ENCODE data around the gene MSL1. TPM values are rescaled to one million over a fixed set of nuclear protein-coding genes. Genes with fewer than 3 reads are reported as not detected.
A peak's percentile ranks its signal among the peaks of the same experiment; 100 is the strongest.

The MSL1 gene
- total and polyA plus RNA-seq, 2 of the 13 experiments (the other 11 are each of a cell fraction or from before 2014, with no cell fraction given) = 63.8 to 88.5 TPM

DNA sequence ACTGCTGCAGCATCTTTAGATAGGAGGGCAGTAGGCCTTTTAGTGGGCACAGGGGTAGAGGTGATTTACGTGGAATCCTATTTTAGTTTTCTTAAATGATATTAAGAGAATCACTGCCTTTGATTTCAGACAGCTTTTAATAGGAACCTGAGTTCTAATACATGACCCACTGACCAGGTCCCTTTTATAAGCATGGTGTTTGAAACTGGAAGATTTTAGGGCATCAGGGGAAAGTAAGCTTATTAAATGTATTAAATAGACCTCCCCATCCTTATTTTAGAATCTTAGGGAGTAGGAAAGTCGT, 2.0 kb downstream of the MSL1 start (continued):
- peak; percentile 63; the same call in 1 of the 2 replicates for TF ChIP-seq ZNF17 (CRISPR knock-in tag; IDR thresholded peaks at IDR 0.05)
- TF ChIP-seq, protein P1, sequence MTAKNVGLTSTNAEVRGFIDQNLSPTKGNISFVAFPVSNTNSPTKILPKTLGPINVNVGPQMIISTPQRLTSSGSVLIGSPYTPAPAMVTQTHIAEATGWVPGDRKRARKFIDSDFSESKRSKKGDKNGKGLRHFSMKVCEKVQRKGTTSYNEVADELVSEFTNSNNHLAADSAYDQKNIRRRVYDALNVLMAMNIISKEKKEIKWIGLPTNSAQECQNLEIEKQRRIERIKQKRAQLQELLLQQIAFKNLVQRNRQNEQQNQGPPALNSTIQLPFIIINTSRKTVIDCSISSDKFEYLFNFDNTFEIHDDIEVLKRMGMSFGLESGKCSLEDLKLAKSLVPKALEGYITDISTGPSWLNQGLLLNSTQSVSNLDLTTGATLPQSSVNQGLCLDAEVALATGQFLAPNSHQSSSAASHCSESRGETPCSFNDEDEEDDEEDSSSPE (CRISPR knock-in tag; IDR thresholded peaks at IDR 0.05) = no peak
- TF ChIP-seq, protein P2, sequence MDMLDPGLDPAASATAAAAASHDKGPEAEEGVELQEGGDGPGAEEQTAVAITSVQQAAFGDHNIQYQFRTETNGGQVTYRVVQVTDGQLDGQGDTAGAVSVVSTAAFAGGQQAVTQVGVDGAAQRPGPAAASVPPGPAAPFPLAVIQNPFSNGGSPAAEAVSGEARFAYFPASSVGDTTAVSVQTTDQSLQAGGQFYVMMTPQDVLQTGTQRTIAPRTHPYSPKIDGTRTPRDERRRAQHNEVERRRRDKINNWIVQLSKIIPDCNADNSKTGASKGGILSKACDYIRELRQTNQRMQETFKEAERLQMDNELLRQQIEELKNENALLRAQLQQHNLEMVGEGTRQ (IDR thresholded peaks at IDR 0.05; ENCODE audit: low read depth, low read length) = no peak
- TF ChIP-seq, protein P2 (CRISPR knock-in tag; IDR thresholded peaks at IDR 0.05; ENCODE audit: borderline replicate concordance) = no peak
- TF ChIP-seq MTA1 (CRISPR knock-in tag; IDR thresholded peaks at IDR 0.05; ENCODE audit: borderline replicate concordance) = no peak
- TF ChIP-seq EZH2 (conservative IDR thresholded peaks at IDR 0.05; ENCODE audit: low read depth, low read length) = no peak
- TF ChIP-seq, protein P3, sequence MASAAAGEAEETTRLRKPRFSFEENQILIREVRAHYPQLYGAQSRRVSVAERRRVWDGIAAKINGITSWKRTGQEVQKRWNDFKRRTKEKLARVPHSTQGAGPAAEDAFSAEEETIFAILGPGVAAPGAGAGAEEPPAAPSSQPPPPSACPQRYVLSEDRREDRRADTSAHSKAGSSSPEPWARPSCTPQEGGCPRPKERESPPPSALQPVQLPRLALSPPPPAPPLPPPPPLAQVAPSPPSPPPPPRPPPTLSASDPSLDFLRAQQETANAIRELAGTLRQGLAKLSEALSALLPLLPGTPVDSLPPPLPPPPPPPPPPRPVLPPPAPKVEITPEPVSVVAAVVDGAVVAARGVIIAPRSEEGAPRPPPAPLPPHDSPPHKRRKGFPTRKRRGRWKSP (CRISPR knock-in tag; IDR thresholded peaks at IDR 0.05) = peak; percentile 51; the same call in 1 of the 2 replicates
- TF ChIP-seq, protein P4, sequence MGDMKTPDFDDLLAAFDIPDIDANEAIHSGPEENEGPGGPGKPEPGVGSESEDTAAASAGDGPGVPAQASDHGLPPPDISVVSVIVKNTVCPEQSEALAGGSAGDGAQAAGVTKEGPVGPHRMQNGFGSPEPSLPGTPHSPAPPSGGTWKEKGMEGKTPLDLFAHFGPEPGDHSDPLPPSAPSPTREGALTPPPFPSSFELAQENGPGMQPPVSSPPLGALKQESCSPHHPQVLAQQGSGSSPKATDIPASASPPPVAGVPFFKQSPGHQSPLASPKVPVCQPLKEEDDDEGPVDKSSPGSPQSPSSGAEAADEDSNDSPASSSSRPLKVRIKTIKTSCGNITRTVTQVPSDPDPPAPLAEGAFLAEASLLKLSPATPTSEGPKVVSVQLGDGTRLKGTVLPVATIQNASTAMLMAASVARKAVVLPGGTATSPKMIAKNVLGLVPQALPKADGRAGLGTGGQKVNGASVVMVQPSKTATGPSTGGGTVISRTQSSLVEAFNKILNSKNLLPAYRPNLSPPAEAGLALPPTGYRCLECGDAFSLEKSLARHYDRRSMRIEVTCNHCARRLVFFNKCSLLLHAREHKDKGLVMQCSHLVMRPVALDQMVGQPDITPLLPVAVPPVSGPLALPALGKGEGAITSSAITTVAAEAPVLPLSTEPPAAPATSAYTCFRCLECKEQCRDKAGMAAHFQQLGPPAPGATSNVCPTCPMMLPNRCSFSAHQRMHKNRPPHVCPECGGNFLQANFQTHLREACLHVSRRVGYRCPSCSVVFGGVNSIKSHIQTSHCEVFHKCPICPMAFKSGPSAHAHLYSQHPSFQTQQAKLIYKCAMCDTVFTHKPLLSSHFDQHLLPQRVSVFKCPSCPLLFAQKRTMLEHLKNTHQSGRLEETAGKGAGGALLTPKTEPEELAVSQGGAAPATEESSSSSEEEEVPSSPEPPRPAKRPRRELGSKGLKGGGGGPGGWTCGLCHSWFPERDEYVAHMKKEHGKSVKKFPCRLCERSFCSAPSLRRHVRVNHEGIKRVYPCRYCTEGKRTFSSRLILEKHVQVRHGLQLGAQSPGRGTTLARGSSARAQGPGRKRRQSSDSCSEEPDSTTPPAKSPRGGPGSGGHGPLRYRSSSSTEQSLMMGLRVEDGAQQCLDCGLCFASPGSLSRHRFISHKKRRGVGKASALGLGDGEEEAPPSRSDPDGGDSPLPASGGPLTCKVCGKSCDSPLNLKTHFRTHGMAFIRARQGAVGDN (CRISPR knock-in tag; IDR thresholded peaks at IDR 0.05) = no peak
- TF ChIP-seq, protein P5, sequence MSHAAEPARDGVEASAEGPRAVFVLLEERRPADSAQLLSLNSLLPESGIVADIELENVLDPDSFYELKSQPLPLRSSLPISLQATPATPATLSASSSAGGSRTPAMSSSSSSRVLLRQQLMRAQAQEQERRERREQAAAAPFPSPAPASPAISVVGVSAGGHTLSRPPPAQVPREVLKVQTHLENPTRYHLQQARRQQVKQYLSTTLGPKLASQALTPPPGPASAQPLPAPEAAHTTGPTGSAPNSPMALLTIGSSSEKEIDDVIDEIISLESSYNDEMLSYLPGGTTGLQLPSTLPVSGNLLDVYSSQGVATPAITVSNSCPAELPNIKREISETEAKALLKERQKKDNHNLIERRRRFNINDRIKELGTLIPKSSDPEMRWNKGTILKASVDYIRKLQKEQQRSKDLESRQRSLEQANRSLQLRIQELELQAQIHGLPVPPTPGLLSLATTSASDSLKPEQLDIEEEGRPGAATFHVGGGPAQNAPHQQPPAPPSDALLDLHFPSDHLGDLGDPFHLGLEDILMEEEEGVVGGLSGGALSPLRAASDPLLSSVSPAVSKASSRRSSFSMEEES (CRISPR knock-in tag; IDR thresholded peaks at IDR 0.05) = 0 out of 2 replicates have a peak, but pooled peaks have one; percentile 5
- TF ChIP-seq, protein P6, sequence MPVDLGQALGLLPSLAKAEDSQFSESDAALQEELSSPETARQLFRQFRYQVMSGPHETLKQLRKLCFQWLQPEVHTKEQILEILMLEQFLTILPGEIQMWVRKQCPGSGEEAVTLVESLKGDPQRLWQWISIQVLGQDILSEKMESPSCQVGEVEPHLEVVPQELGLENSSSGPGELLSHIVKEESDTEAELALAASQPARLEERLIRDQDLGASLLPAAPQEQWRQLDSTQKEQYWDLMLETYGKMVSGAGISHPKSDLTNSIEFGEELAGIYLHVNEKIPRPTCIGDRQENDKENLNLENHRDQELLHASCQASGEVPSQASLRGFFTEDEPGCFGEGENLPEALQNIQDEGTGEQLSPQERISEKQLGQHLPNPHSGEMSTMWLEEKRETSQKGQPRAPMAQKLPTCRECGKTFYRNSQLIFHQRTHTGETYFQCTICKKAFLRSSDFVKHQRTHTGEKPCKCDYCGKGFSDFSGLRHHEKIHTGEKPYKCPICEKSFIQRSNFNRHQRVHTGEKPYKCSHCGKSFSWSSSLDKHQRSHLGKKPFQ (CRISPR knock-in tag; IDR thresholded peaks at IDR 0.05; ENCODE audit: insufficient replicate concordance) = peak; percentile 77
- TF ChIP-seq TOE1 (CRISPR knock-in tag; IDR thresholded peaks at IDR 0.05) = 0 out of 2 replicates have a peak, but pooled peaks have one; percentile 41
